Measurements from ENCODE around the gene PLEKHA4.
"Not testable (repeated sequence)": the region's sequence is repeated elsewhere in the genome, so short reads cannot be mapped to it uniquely, and the experiment has no call there.

Gene PLEKHA4

GRCh38 chr19:48795685-48796070 lies 72.7 kb downstream of the PLEKHA4 start:
- no peak for DNase-seq

GRCh38 chr19:48795055-48795684 lies 73.2 kb downstream of the PLEKHA4 start:
- peak; percentile 92 for DNase-seq

- DNase-seq: no peak
Measured at GRCh38 chr19:48794291-48794690, 74.1 kb downstream of the PLEKHA4 start.

GRCh38 chr19:48793271-48793670 lies 75.1 kb downstream of the PLEKHA4 start:
- DNase-seq: no peak

- DNase-seq: not testable (repeated sequence)
Measured at GRCh38 chr19:48787331-48787730, 81.1 kb downstream of the PLEKHA4 start.

Data from suppressor macrophage treated with lipopolysaccharide for 4 hours (primary cell).